HUDEP-2 (cell line): ENCODE measurements around the gene ATXN2.
A peak's percentile ranks its signal among the peaks of the same experiment; 100 is the strongest.
"Not testable (repeated sequence)": the region's sequence is repeated elsewhere in the genome, so short reads cannot be mapped to it uniquely, and the experiment has no call there.

Experiments used
- DNase-seq, 76 experiments: peaks; one replicate each; lab custom pipeline; 2025; ENCODE audit not compliant: unreplicated experiment in 76 of 76; lab: John Stamatoyannopoulos, UW

ATXN2 gene

GRCh38 chr12:111600205-111600642, 1.1 kb upstream of the ATXN2 start:
- DNase-seq, result no peak

- peak; percentile 14 to 92 (median 84) for DNase-seq
These were observed 514 bp upstream of the ATXN2 start for GRCh38 chr12:111599453-111600204.

- peak in 24 of 76 experiments; percentile 2 to 40 (median 19) for DNase-seq
These were observed 1.1 kb downstream of the ATXN2 start for GRCh38 chr12:111597831-111598636.

- DNase-seq, result peak in 17 of 76 experiments; percentile 3 to 30 (median 14)
These were observed 1.9 kb downstream of the ATXN2 start for GRCh38 chr12:111596985-111597830.

GRCh38 chr12:111595341-111595835, 3.7 kb downstream of the ATXN2 start:
- not testable (repeated sequence) for DNase-seq

GRCh38 chr12:111591399-111592010, 7.6 kb downstream of the ATXN2 start:
- DNase-seq, result not testable (repeated sequence)

- DNase-seq, result no peak
These were observed 8.6 kb downstream of the ATXN2 start for GRCh38 chr12:111590552-111590951.

- no peak for DNase-seq
These were observed 9.5 kb downstream of the ATXN2 start for GRCh38 chr12:111589601-111590000.

GRCh38 chr12:111588010-111588409, 11.1 kb downstream of the ATXN2 start:
- DNase-seq, result no peak

GRCh38 chr12:111586986-111587385, 12.1 kb downstream of the ATXN2 start:
- DNase-seq, result no peak

GRCh38 chr12:111585690-111586089, 13.4 kb downstream of the ATXN2 start:
- DNase-seq, result no peak

- DNase-seq, result no peak
These were observed 14.2 kb downstream of the ATXN2 start for GRCh38 chr12:111584959-111585358.

GRCh38 chr12:111583506-111583905, 15.6 kb downstream of the ATXN2 start:
- DNase-seq, result not testable (repeated sequence)

- DNase-seq, result no peak
These were observed 16.9 kb downstream of the ATXN2 start for GRCh38 chr12:111582133-111582747.

- no peak for DNase-seq
These were observed 17.5 kb downstream of the ATXN2 start for GRCh38 chr12:111581434-111582132.

GRCh38 chr12:111580737-111581136, 18.4 kb downstream of the ATXN2 start:
- no peak for DNase-seq

- DNase-seq, result no peak
These were observed 19.0 kb downstream of the ATXN2 start for GRCh38 chr12:111580119-111580425.

- DNase-seq, result no peak
These were observed 20.2 kb downstream of the ATXN2 start for GRCh38 chr12:111578971-111579340.

GRCh38 chr12:111578276-111578970, 20.7 kb downstream of the ATXN2 start:
- peak in 25 of 76 experiments; percentile 3 to 56 (median 21) for DNase-seq
